IPS DF 19.7 (cell line): Measurements from ENCODE around the gene COX19.
"Not testable (repeated sequence)": the region's sequence is repeated elsewhere in the genome, so short reads cannot be mapped to it uniquely, and the experiment has no call there.

Experiments used
- DNase-seq: peaks from one replicate; pipeline ENCODE4 v3.0.0-alpha.2; 2013; ENCODE audit warnings: low read depth, low spot score

COX19 gene

DNA sequence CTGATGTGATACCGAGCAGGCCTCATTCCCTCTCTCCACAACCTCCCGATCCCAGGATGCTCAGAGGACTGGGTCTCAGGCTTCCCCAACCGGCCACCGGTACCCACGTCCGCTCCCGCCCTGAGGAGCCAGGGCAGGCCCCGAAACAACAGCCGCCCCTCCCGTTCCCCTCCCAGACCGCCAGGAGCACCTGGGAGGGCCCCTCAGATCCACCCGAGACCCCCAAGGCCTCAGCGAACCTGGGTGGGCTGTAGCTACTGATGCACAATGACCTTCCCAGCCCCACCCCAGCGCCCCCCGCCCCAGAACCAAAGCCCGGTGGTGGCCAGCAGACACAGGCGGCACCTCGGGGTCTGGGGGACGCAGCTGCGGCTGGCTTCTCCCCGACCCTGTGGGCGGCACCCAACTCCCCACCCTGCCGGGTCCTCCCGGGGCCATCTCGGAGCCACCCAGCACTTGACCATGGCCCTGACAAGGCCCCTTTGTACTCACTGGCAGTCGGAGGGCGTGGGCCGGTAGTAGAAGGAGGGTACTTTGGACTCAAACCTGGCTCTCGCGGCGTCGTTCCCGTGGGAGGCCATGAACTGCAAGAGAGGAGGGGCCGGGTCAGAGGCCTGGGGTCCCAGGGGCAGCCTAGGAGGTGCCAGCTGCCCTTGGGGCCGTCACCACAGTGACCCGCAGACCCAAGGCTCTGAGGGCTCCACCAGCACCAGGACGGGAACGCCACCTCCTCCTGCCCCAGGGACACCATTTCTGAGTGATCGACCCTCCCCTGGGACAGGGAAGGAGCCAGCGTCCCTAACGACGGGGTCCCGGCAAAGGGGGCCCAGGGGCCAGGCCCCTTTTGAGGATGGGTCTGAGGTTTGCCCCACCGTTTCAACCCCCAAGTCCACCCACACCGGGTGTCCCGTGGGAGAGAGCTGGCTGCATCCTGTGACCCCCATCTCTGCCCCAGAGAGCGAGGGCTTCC is 49.0 kb downstream of the COX19 start:
- no peak for DNase-seq

DNA sequence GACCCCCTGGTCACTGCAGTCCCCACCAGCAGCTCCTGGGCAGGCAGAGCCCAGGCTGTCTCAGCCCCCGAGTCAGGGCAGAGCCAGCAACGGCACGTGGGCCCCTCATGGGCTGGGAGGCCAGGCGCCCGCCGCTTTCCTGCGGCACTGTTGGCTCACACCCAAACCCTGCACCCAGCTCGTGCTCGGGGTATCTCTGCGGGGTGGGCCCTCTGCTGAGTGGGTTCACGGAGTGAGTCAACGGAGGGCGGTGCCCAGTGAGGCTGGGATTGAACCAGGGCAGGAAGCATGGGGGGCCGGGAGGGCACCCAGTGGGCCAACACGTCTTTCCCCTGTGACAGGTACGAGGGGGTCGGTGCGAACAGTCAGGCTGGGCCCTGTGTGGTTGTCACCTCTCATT is 49.7 kb downstream of the COX19 start:
- DNase-seq, result no peak

DNA sequence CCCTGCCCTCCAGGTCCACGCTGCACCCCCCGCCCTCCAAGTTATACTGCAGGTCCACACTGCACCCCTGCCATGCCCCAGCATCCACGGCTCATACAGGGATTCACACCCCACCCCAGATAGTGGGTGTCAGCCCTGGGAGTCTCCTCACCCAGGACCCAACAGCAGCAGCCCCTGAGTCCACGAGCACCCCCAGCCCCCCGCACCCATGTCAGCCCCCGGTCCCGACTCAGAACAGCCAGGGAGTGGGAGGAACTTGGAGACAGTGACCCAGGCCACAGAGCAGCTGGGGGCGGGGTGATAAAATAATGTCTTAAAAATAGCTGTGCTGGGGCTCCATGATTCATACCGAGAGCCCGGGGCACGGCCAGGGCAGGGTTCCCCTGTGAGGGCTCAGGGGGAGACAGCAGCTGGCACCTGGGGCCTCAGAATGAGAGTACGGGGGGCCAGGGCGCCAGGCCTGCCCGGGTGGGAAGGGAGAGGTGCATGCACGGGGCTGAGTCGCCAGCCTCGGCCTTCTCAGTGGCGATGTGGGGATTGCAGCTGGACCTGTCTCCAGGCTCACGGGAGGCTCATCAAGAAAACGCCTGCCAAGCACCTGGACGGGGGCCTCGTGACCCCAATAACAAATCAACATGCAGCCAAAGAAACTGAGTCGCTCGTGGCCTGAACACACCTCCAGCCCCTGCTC is 50.7 kb downstream of the COX19 start:
- DNase-seq, result no peak

DNA sequence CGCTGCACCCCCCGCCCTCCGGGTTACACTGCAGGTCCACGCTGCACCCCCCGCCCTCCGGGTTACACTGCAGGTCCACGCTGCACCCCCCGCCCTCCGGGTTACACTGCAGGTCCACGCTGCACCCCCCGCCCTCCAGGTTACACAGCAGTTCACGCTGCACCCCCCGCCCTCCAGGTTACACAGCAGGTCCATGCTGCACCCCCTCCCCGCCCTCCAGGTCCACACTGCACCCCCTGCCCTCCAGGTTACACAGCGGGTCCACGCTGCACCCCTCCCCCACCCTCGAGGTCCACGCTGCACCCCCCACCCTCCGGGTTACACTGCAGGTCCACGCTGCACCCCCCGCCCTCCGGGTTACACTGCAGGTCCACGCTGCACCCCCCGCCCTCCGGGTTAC is 51.3 kb downstream of the COX19 start:
- DNase-seq, result not testable (repeated sequence)

DNA sequence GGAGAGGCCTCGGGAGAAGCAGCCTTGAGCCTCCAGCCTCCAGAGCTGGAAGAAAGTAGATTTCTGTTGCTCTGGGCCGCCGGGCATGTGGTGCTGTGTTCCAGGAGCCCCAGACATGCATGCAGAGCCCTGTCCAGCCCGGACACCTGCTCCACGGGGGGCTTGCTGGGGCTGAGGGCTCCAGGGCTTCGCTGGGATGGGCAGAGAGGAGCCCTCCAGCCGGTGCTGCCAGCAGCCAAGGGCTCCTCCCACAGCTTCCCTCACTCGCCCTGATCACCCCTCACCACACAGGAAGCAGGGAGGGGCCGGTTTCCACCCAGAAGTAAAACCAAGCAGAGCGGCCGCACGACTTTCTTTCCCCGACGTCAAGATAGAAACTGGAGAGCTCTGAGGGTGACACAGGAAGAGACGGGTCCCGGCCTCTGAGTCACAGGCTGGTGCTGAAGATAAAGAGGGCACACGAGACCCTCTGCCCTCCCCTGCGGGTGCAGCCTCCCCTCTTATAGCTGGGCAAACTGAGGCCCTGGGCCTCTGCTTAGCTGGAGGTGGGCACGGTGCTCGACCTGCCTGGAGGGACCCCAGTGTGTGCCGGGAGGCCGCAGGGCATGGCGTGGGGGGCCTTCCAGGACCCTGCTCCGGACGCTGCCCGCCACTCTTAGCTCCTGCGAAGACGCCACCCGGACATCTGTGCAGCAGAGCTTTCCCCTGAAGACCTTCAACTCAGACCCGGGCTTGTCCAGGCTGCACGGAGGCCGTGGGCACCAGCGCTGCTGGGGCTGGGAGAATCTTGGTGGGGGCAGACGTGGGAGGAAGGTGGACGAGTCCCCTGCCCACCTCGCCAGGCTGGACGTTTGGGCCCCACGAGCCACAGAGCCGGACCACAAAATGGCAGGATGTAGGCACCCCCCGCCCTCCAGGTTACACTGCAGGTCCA is 52.0 kb downstream of the COX19 start:
- DNase-seq, result no peak

DNA sequence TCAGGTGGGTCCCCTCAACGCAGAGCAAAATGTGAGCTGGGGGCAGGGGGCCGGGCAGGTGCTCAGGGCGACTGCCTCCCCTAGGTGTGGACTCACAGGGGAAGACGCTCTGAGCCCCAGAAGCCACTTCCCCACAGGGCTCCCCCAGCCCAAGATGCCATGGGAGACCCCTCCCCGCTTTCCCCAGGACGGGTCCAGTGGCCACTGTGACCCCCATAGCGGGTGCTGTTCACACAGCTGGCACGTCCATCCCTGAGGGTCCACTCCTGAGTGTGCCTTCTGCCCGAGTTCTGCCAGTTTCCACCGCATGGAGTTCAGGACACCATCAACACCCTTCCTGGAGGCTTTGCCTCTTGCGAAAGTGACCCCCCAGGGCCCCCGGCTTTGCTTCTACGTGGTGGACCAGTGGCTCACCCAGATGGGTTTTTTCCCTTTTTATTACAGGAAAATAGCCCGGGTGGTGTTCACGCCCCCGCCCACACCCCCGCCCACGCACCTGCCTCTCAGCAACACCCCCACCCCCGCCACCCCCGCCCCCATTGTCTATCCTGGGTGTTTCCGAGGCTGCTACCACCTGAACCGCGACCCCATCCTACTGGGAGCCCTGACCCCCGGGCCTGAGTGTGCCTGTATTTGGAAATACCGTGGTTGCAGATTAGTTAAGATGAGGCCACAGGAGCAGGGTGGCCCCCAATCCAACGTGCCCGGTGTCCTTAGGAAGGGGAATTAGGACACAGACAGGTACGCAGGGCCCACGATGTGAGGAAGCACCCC is 52.8 kb downstream of the COX19 start:
- DNase-seq, result no peak

DNA sequence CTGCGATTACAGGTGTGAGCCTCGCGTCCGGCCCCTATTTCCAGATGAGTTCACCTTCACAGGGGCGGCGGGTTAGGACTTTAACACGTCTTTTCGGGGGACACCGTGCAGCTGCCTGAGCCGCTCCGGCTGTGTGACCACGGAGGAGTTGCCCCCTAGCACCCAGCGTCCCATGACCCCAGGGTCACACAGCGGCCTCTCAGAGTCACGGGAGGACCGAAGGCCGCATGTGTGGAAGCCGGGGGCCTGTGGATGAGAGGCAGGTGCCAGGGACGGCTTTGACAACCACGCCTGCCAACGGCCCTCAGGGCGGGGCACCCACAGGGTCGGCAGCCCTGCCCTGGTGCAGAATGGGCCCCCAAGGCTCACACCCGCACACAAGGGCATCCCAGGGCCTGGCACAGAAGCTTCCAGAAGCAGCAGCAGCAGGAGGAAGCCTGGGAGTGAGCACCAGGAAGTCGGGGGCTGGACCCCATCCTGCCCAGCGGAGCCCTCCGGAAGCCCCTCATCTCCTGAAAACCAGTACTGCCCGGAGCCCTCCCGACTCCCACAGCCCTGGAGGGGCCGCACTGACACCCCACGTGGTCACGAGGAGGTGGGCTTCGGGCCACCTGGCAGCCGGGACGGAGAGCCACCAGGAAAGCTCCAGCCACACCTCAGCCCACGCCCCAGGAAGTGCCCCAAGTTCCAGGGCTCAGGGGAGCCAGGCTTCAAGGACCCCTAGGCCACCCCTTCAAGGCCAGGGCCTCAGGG is 53.6 kb downstream of the COX19 start:
- no peak for DNase-seq

DNA sequence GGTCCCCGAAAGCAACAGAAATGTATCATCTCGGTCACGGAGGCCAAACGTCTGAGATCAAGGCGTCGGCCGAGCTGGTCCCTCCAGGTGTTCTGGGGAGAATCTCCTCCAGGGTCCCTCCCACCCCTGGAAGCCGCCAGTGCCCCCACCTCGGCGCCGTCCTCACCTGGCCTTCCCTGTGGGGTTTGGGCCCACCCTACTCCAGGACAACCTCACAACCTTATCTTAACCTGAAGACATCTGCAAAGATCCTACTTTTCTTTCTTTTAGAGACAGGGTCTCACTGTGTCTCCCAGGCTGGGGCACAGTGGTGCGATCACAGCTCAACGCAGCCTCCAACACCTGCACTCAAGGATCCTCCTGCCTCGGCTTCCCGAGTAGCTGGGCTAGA is 54.3 kb downstream of the COX19 start:
- no peak for DNase-seq

DNA sequence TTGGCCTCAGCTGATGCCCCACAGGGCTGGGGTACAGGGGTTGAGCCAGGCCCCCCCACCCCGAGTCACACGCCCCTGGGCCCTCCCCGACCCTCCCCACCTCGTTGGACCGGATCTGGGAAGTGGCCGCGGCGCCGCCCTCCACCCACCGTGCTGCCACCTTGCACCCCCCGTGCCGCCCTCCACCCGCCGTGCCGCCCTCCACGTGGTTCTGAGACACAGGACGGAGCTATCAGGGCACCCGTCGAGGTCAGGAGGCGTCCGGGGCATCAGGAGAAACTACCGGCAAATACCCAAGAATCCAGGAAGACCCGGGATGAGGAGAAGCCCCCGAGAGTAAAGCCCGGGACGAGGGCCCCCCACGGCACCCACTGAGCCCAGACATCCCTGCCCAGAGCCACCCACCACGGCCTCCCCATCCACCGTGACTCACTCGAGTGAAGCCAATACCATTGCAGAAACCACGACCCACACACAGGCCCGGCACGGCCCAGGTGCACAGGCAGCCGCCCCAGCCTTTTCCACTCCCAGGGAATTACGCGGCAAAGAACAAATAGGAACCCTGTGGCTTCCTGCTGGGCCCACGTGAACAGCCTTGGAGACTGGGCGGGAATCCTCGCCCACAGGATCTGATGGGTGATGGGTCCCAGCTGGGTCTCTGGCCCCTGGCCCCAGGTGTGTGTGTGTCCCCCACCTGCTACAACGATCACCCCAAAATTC is 54.8 kb downstream of the COX19 start:
- DNase-seq, result no peak

DNA sequence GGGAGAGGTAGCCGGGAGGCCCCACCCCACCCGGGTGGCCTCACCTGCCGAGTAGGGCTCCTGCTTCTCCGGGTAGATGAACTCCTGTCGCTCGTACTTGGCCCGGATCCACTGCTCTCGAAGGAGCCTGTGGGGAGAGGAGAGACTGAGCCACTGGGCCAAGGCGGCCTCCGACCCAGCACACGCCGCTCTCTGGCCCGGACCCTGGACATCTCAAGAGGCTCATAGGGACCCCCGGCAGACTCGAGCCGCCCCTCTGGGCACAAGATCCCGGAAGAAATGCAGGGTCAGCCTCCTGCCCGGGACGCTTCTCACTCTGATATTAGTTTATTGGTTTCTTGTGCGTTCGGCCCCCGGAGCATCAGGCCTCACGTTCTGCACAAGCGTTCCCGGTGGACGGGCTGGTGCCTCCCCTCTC is 55.4 kb downstream of the COX19 start:
- DNase-seq, result no peak

DNA sequence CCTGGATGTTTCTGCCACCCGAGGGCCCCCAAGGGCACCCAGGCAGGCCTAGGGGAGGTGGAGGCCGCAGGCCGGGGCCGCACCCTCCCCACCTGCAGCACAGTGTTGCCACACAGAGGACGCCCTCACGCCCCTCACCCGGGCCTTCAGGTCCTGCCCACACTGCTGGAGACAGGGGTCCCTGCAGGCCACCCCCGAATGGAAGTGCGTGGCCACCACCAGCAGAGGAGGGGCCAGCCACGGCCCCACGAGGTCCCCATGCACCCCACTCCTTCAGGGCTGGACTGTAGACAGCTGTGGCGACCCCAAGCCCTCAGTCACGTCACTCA is 56.3 kb downstream of the COX19 start:
- DNase-seq, result no peak

DNA sequence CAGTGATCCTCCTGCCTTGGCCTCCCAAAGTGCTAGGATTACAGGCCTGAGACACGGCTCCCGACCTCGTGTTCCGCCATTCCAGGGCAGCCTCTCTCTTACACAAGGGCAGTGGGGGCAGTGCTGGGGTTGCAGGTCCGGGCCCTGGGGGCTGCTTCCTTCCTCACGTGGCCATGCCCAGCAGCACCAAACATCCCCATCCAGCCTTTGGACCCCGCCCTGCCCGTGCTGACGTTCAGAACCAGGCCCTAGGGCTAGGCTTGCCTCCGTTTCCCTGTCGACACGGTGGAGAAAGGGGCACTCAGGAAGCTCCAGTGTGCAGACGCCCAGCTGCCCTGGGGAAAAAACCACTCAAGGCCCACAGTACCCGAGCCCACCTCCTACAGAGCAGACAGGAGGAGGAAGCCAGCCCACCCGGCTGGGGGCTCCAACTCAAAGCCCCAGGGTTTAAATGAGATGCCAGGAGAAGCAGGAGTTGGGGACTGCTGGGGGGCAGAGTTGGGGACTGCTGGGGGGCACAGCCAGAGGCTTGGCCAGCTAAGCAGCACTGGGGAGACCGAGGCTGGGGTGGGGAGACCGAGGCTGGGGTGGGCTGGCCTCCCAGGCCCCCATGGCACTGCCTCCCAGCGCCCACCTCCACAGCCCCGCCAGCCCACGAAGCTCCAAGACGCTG is 56.8 kb downstream of the COX19 start:
- DNase-seq, result no peak

DNA sequence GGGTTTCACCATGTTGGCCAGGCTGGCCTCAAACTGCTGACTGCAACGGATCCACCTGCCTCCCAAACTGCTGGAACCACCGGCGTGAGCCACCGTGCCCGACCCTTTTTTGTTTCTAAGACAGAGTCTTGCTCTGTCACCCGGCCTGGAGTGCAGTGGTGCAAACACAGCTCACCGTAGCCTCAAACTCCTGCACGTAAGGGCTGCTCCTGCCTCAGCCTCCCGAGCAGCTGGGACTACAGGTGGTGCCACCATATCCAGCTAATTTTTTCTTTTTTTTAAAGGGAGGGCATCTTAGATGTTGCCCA is 57.3 kb downstream of the COX19 start:
- no peak for DNase-seq

DNA sequence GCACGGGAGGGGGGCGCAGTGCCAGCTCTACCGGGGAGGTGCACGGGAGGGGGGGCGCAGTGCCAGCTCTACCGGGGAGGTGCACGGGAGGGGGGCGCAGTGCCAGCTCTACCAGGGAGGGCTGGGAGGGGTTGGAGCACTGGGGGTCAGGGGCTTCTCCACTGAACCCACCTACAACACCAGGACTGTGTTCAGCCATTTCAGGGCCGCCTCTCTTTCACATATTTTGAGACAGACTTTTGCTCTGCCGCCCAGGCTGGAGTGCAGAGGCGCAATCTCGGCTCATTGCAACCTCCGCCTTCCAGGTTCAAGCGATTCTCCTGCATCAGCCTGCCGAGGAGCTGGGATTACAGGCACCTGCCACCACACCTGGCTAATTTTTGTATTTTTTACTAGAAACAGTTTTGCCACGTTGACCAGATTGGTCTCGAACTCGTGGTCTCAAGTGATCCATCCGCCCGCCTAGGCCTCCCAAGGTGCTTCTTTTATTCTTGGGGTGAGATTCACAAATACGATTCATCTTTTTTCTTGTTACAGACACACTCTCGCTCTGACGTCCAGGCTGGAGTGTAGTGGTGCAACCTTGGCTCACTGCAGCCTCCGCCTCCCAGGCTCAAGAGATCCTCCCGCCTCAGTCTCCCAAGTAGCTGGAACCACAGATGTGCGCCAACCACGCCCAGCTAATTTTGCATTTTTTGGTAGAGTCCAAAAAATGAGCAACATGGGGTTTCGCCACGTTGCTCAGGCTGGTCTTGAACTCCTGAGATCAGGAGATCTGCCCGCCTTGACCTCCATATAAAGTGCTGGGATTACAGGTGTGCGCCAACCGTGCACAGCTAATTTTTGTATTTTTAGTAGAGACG is 57.9 kb downstream of the COX19 start:
- DNase-seq, result no peak

DNA sequence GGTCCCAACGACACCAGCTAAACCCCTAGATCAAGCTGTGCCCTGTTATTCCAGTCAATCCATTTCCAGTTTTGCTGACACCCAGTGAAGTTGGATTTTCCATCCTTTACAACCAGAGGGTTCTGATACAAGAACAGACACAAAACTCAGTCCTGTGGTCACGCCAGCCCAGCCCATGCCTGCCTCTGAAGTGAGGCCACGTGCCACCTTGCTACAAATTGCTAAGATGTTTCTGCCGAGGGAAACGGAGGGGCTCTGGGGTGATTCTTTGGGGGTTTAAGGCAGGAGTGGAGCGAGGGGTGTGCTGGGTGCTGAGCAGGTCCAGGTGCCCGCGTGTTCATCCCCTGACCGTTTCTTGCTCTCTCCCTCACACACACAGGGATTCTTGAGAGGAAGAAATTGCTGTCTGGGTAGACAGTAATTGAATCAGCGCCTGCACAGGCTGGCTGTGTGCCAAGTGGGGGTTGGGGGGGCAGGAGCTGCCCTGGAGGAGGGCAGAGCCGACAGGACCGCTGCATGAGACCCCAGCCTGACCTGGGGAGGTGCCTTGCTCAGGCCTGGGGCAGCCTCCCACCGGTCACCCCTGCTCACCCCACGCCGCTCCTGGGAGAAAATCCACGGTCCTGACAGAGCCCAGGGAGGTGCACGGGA is 58.9 kb downstream of the COX19 start:
- DNase-seq, result no peak
